ENCODE measurements around the gene PLA2G2F.

PLA2G2F gene

GRCh38 chr1:20182415-20182814 is 43.3 kb downstream of the PLA2G2F start:
- FAIRE-seq: no peak
- no peak for DNase-seq (ENCODE audit: insufficient read length, low spot score)
- TF ChIP-seq CTCF (IDR thresholded peaks at IDR 0.05; ENCODE audit: insufficient read depth, missing control alignments): no peak

GRCh38 chr1:20183035-20183434 is 43.9 kb downstream of the PLA2G2F start:
- TF ChIP-seq CTCF (IDR thresholded peaks at IDR 0.05; ENCODE audit: insufficient read depth, missing control alignments): no peak
- FAIRE-seq (no peak), DNase-seq (ENCODE audit: insufficient read length, low spot score) (no peak)

GRCh38 chr1:20183616-20184271 is 44.6 kb downstream of the PLA2G2F start:
- TF ChIP-seq CTCF (IDR thresholded peaks at IDR 0.05; ENCODE audit: insufficient read depth, missing control alignments): no peak
- no peak for FAIRE-seq
- no peak for DNase-seq (ENCODE audit: insufficient read length, low spot score)

GRCh38 chr1:20184481-20184900 is 45.4 kb downstream of the PLA2G2F start:
- no peak for TF ChIP-seq CTCF (IDR thresholded peaks at IDR 0.05; ENCODE audit: insufficient read depth, missing control alignments)
- no peak for FAIRE-seq
- no peak for DNase-seq (ENCODE audit: insufficient read length, low spot score)

- FAIRE-seq (no peak), DNase-seq (ENCODE audit: insufficient read length, low spot score) (no peak)
- TF ChIP-seq CTCF (IDR thresholded peaks at IDR 0.05; ENCODE audit: insufficient read depth, missing control alignments): no peak
Measured at GRCh38 chr1:20184997-20185833, 46.1 kb downstream of the PLA2G2F start.

GRCh38 chr1:20185834-20186782 is 47.0 kb downstream of the PLA2G2F start, which contains the start of the genes PLA2G2C and UBXN10:
Gene PLA2G2C (minus strand): TSS chr1:20186518. CDS start chr1:20177363, 9,155 bp downstream.
Gene UBXN10 (plus strand): TSS chr1:20186096. CDS start chr1:20190562, 4,466 bp downstream.
- FAIRE-seq (no peak), DNase-seq (ENCODE audit: insufficient read length, low spot score) (no peak)
- TF ChIP-seq CTCF (IDR thresholded peaks at IDR 0.05; ENCODE audit: insufficient read depth, missing control alignments): no peak

Data from D721Med (cell line).